GM12891 (cell line): ENCODE results near the gene ARHGAP15.

Experiments
- DNase-seq: peaks from one replicate; pipeline ENCODE4 v3.0.0; 2011; ENCODE audit warnings: low spot score; ENCODE audit not compliant: insufficient read length
- FAIRE-seq: peaks from 2 replicates; lab custom pipeline; 2011; peaks lifted over from hg19 to GRCh38; lab: Jason Lieb, UNC
- PAX5 ChIP-seq: IDR thresholded peaks from 2 replicates; pipeline ENCODE4 v1.6.1; 2011; ENCODE audit warnings: low read length, moderate library complexity, mild to moderate bottlenecking; ENCODE audit not compliant: insufficient read depth, severe bottlenecking
- POLR2A ChIP-seq: IDR thresholded peaks from 2 replicates; pipeline ENCODE4 v1.6.1; 2011; ENCODE audit warnings: low read depth, low read length, control low read depth
- POLR2AphosphoS5 ChIP-seq: IDR thresholded peaks from 2 replicates; pipeline ENCODE4 v1.6.1; 2011; ENCODE audit warnings: low read depth, low read length, control low read depth
- POU2F2 ChIP-seq: IDR thresholded peaks from 2 replicates; pipeline ENCODE4 v1.6.1; 2011; ENCODE audit warnings: low read depth, mild to moderate bottlenecking, control low read depth, low read length, moderate library complexity
- SPI1 ChIP-seq: IDR thresholded peaks from 2 replicates; pipeline ENCODE4 v1.6.1; 2011; ENCODE audit warnings: low read depth, low read length, control low read depth
- TAF1 ChIP-seq: IDR thresholded peaks from 2 replicates; pipeline ENCODE4 v1.6.1; 2011; ENCODE audit warnings: low read depth, low read length, control low read depth

ARHGAP15 gene

GRCh38 chr2:143604566-143604959 is 475.3 kb downstream of the ARHGAP15 start:
- no peak for DNase-seq
- FAIRE-seq, result no peak
- TF ChIP-seq PAX5, result no peak
- no peak for TF ChIP-seq SPI1
- no peak for TF ChIP-seq POU2F2
- TF ChIP-seq POLR2AphosphoS5, result no peak
- no peak for TF ChIP-seq POLR2A
- no peak for TF ChIP-seq TAF1

- TF ChIP-seq TAF1 (no peak), POLR2A (no peak), POLR2AphosphoS5 (no peak), SPI1 (no peak), PAX5 (no peak), POU2F2 (no peak)
- DNase-seq (no peak), FAIRE-seq (no peak)
Observed at GRCh38 chr2:143607231-143608062, 478.2 kb downstream of the ARHGAP15 start.

- DNase-seq (no peak), FAIRE-seq (no peak)
- no peak for TF ChIP-seq TAF1
- no peak for TF ChIP-seq POLR2A
- no peak for TF ChIP-seq PAX5
- TF ChIP-seq POU2F2, result no peak
- no peak for TF ChIP-seq SPI1
- no peak for TF ChIP-seq POLR2AphosphoS5
Observed at GRCh38 chr2:143608063-143608423, 478.8 kb downstream of the ARHGAP15 start.

- DNase-seq (no peak), FAIRE-seq (no peak)
- TF ChIP-seq PAX5 (no peak), TAF1 (no peak), POLR2A (no peak), SPI1 (no peak), POU2F2 (no peak), POLR2AphosphoS5 (no peak)
Observed at GRCh38 chr2:143608758-143609157, 479.5 kb downstream of the ARHGAP15 start.

- DNase-seq (no peak), FAIRE-seq (no peak)
- TF ChIP-seq POU2F2 (no peak), POLR2A (no peak), POLR2AphosphoS5 (no peak), SPI1 (no peak), TAF1 (no peak), PAX5 (no peak)
Observed at GRCh38 chr2:143611336-143611735, 482.1 kb downstream of the ARHGAP15 start.

- no peak for DNase-seq
- FAIRE-seq, result no peak
- no peak for TF ChIP-seq PAX5
- TF ChIP-seq POLR2A, result no peak
- TF ChIP-seq TAF1, result no peak
- no peak for TF ChIP-seq POLR2AphosphoS5
- TF ChIP-seq POU2F2, result no peak
- no peak for TF ChIP-seq SPI1
Observed at GRCh38 chr2:143615562-143615961, 486.3 kb downstream of the ARHGAP15 start.

GRCh38 chr2:143616452-143616851 is 487.2 kb downstream of the ARHGAP15 start:
- DNase-seq (no peak), FAIRE-seq (no peak)
- TF ChIP-seq TAF1 (no peak), POLR2A (no peak), POU2F2 (no peak), PAX5 (no peak), POLR2AphosphoS5 (no peak), SPI1 (no peak)

- TF ChIP-seq TAF1, result no peak
- no peak for TF ChIP-seq POLR2AphosphoS5
- no peak for TF ChIP-seq SPI1
- no peak for DNase-seq
- FAIRE-seq, result no peak
Observed at GRCh38 chr2:143617803-143618415, 488.7 kb downstream of the ARHGAP15 start.

GRCh38 chr2:143622106-143622505 is 492.9 kb downstream of the ARHGAP15 start:
- FAIRE-seq (no peak), DNase-seq (no peak)
- no peak for TF ChIP-seq SPI1
- no peak for TF ChIP-seq POLR2A
- TF ChIP-seq PAX5, result no peak
- no peak for TF ChIP-seq POU2F2
- TF ChIP-seq TAF1, result no peak

GRCh38 chr2:143623231-143623908 is 494.2 kb downstream of the ARHGAP15 start:
- DNase-seq (no peak), FAIRE-seq (no peak)
- TF ChIP-seq PAX5, result no peak
- no peak for TF ChIP-seq POLR2A
- no peak for TF ChIP-seq SPI1
- no peak for TF ChIP-seq TAF1
- no peak for TF ChIP-seq POU2F2
- TF ChIP-seq POLR2AphosphoS5, result no peak
